NCI-H2227 (cell line): Measurements from ENCODE around the gene UBXN2A.
"Not testable (repeated sequence)": the region's sequence is repeated elsewhere in the genome, so short reads cannot be mapped to it uniquely, and the experiment has no call there.

Experiments used
- DNase-seq: peaks from one replicate; lab custom pipeline; 2025; ENCODE audit not compliant: unreplicated experiment; lab: John Stamatoyannopoulos, UW

The UBXN2A gene

DNA sequence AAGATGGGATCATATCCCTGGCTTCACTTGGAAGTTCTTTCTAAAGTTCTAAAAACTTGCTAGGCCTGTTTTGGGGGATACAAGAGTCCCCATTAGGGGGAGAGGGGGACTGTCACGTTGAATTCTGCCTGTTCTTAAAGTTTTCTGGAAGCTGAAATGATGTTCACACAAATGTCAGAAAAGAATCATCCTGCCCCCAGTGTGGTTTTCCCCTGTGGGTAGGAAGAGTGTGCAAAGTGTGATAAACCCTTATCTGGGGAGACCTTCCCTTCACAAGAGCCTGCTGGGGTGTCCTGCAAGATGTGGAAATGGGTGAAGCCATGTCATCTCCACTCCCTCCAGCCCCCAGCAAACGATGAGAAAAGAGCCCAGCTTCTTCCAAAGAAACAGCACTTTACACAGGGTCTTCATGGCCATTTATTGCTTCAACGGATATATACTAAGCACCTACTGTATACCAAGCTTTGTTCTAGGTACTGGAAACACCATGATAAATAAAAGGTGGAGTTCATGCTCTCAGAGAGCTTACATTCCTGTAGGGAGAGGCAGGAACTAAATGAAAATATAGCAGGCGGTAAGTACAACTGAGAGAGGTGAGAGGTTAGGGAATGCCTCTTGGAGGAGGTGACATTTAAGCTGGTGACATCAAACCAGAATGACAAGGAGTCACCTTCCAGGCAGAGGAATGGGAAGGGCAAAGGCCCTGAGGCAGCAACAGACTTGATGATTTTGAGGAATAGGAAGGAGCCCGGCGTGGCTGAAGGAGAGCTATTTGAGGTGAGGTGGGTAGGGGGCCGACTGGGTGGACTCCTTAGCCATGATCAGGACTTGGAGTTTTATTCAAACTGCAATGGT is 71.2 kb downstream of the UBXN2A start:
- no peak for DNase-seq

DNA sequence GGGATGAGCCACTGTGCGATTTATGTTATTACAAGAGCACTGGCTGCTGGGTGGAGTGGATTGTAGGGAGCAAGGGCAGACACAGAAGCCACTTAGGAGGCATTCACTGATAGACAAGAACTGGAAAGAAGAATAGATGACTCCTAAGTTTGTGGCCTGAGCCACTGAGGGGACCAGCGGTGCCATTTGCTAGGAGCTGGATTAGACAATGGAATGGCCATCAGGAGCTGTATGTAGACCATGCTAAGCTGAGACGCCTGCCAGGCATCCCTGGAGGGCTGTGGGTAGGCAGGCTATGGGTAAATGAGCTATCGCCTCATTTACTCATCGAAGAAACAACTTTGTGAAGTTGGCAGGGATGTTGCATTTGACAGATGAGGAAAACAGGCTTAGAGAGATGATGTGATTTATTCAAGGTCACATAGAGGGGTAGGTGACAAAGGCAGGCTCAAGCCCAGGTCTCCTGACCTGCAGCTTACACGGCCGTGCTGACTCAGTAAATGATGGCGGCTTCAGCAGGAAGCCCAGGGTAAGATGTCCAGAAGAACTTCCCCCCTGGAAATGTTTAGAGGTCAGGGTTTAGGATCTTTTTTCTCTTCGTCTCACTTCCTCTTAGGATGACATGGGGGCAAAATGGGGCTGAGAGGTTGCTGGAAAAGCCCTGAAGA is 72.4 kb downstream of the UBXN2A start:
- no peak for DNase-seq

DNA sequence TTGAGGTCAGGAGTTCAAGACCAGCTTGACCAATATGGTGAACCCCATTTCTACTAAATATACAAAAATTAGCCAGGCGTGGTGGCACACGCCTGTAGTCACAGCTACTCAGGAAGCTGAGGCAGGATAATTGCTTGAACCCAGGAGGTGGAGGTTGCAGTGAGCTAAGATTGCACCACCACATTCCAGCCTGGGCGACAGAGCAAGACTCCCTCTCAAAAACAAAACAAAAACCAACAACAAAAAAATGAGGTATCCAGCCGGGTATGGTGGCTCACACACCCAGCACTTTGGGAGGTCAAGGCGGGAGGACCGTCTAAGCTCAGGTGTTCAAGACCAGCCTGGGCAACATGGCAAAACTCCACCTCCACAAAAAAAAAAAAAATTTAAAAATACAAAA is 74.6 kb downstream of the UBXN2A start:
- not testable (repeated sequence) for DNase-seq

DNA sequence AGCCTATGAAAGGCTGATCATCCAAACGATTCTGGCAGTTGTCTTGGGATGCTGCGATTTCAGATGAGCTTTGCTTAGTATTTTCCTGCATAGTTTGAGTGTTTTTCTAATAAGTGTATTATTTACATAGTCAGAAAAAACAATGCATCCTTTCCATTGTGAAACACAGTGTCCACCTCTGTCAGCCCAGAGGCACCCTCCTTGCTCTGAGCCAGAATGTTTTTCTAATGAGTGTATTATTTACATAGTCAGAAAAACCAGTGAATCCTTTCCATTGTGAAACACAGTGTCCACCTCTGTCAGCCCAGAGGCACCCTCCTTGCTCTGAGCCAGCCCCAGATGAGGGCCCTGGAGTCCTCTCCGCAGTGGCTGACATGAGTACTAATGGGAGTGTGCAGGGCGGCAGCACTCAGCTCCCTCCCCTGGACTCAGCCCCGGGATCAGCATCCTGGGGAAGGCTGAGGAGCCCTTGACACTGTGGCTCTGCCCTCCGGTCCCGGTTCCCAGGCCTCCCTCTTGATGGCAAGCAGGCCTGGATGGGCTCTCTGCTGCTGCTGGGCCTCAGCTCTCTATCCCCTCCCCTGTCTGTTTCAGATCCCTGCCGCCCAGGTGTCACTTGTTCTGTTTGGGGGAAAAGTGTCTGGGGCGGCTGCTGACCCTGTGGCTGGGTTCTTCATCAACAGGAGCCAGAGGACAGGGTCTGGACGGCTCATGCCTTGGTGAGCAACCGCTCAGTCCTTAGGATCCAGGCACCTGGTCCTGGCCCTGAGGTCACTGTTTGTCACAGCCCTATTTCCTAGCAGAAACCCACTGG is 75.5 kb downstream of the UBXN2A start:
- DNase-seq = no peak

DNA sequence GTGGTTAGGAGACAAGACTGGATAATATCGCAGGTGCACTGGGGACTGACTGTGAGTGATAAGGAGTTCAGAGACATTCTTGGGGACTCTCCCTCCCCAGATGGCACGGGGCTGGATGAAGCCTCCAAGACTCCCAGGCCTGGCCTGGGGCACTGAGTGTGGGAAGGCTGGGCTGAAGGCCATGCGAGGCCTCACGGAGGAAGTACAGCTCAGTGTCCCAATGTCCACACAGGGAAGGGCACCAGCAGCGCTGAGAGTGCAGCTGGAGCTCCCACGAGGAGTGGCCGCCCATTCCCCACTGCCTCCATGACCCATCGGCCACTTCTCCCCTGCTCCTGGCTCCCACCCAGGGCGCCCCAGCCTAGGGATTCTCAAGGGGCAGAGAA is 76.1 kb downstream of the UBXN2A start:
- no peak for DNase-seq

DNA sequence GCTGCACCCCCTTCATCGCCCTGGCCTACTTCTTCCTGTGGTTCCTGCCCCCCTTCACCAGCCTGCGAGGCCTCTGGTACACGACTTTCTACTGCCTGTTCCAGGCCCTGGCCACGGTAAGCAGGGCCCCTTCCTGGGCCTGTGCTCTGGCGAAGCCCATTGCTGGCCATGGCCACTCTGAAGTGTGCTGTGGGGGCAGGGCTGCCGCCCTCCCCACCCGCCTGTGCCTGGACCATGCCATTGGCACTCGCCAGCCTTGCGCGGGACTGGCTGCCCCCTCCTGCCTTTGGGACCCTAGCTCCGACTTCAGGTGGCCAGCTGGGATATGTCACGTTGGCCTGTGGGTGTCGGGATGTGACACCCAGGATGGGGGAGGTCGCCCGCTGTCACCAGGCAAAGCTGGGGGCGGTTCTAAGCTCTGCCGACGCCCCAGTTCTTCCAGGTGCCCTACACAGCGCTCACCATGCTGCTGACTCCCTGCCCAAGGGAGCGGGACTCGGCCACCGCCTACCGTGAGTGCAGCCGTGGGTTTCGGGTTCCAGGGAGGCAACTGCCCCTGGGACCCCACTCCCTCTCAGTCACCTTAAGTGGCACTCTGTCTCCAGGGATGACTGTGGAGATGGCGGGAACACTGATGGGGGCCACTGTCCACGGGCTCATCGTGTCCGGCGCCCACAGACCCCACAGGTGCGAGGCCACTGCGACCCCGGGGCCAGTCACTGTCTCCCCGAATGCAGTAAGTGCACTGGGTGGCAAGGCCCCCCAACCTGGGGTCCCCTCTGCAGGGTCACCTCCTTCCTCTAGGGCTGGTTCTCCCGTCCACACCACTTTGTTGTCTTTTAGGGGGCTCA is 76.8 kb downstream of the UBXN2A start:
- DNase-seq = no peak

DNA sequence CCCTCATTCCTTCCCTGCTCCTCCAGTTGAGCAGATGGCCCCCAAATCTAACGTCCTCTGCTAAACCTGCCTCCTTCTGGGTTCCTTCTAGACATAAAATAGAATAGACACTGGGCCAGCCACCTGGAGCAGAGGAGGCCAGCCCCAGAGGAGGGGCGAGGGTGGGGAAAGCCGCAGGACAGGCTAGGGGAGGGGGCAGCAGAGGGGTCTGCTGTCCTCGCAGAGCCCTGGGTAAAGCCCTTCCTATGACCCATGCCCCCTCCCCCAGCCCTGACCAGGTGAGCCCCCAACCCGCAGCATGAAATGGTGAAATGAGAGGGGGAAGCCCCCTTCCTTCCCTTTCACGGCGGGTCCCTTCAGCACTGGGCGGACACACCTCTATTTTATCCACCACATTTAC is 77.4 kb downstream of the UBXN2A start:
- no peak for DNase-seq

DNA sequence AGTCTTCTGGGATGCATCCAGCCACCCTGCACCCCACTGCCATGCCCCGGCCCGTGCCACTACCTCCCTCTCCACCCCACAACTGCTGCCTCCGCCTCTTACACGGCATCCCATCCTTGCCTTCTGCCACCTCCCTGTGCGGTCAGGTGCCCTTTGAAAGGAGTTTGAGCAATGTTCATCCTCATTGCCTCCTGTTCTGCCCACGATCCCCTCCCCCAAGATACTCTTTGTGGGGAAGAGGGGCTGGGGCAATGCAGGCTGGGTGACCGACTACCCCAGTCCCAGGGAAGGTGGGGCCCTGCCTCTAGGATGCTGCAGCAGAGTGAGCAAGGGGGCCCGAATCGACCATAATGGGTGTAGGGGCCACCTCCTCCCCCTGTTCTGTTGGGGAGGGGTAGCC is 78.0 kb downstream of the UBXN2A start:
- DNase-seq = no peak

DNA sequence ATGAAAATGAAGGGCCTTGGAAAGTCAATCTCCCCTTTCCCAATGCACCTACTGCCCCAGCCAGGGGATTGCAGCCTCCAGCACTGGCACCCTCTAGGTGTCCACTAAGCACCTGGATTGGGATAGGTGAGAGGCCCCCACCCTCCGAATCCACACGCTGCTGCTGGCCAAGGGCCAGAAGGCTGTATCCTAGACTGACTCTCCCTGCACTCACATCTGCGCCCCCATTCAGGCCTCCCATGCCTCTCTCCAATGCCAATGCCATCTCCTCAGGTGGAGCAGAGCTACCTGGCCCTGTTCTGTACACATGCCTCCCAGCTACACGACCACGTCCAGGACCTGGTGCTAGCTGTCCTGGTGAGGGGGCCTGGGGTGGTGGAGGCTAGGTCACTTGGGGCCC is 79.5 kb downstream of the UBXN2A start:
- DNase-seq = no peak

DNA sequence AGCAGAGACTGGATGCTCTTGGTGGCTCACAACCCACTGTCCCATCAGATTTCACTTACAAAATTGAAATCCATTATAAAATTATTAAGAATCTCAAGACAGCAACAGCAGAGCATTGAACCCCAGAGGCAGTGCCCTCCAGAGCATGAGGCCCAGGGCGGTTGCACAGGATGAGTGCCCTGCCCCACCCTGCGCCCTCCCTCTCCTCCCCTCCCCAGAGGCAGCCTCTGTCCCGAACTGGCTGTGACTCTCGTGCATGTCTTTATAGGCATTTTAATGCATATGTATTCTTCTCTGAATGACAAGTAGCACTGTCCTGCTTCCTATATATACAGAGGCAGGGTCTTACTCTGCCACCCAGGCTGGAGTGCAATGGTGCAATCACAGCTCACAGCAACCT is 80.0 kb downstream of the UBXN2A start:
- no peak for DNase-seq

DNA sequence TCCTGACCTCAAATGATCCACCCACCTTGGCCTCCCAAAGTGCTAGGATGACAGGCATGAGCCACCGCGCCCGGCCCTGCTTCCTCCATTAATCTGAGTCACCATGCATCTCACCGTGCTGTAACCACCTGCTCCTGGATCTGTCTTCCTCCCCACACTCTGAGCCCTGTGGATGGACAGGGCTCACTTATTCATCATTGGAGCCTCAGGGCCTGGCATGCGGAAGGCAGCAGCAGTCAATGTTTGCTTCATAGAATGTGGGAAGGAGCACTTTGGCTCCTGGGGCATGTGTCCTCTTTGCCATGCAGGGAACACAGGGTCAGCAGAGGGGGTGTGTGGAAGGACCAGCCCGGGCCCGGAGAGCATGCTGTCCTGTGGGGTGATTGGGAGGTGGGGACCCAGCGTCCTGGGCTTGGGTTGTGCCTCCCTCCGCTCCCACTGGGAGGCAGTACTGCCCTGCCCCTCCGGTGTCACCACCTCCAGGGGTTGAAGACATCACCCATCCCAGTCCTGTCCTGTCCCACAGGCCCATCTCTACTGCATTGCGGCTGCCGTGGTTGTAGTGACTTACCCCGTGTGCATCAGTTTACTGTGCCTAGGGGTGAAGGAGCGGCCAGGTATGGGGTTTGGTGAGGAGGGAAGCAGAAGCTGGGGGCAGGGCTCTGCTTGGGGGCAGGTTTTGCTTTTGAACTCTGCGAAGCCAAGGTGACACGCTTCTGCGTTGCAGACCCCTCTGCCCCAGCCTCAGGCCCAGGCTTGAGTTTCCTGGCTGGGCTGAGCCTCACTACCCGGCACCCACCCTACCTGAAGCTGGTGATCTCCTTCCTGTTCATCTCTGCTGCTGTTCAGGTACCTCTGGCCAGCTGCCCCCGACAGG is 81.1 kb downstream of the UBXN2A start:
- no peak for DNase-seq

DNA sequence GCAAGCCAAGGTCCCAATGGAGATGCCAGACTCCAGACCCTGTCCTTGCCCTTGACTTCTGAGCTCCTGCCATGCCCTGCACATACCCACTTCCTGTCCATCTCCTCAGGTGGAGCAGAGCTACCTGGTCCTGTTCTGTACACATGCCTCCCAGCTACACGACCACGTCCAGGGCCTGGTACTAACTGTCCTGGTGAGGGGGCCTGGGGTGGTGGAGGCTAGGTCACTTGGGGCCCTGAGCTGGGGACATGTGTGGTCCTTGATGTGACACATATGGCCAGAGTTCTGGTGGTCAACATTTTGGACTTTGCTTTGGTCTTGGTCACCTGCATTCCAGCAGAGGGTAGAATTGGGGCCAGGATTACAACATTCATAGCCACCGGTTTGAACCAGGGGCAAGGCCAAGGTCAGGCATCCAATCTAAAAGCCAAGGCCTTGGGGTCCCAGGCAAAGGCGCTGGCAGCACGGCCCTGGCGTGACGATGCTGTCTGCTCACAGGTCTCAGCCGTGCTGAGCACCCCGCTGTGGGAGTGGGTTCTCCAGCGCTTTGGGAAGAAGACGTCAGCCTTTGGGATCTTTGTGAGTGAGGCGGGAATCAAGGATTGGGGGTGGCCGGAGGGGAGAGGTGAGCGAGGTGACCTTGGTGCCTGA is 82.2 kb downstream of the UBXN2A start:
- no peak for DNase-seq

DNA sequence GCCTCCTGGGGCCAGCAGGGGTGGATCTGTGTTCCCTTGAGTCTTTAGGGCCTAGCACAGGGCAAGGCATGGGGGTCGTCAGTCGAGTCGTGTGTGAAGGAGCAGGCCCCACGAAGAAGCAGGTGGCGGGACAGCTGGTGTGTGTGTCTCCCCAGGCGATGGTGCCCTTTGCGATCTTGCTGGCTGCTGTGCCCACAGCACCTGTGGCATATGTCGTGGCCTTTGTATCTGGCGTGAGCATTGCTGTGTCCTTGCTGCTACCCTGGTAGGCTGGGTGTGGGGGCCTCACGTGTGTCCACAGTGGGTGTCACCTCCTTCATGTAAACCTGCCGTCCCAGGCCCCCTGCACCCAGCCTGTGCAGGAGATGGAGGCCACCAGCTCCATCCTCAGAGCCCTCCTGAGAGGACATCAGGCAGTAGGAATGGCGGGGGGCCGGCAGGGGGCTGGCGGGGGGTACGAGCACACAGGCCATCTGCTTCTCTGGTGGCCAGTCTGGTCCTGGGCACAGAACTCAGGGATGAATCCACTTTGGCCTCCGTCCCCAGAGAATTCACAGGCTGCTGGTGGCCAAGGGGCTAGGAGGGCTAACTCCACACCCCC is 82.8 kb downstream of the UBXN2A start:
- no peak for DNase-seq

DNA sequence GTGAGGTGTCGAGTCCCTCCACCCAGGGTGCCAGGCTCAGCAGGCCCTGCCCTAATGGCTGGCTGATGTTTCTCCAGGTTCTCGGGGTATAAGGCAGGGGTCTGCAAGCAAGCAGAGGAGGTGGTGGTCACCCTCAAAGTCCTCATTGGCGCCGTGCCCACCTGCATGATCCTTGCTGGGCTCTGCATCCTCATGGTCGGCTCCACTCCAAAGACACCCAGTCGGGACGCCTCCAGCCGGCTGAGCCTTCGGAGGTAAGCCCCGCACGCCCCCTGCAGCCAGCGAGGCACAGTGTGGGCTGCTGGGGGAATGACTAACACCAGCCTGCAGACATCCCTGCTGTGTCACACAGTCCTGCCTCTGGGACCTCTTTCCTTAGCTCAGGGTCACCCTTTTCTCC is 83.8 kb downstream of the UBXN2A start:
- DNase-seq = no peak

DNA sequence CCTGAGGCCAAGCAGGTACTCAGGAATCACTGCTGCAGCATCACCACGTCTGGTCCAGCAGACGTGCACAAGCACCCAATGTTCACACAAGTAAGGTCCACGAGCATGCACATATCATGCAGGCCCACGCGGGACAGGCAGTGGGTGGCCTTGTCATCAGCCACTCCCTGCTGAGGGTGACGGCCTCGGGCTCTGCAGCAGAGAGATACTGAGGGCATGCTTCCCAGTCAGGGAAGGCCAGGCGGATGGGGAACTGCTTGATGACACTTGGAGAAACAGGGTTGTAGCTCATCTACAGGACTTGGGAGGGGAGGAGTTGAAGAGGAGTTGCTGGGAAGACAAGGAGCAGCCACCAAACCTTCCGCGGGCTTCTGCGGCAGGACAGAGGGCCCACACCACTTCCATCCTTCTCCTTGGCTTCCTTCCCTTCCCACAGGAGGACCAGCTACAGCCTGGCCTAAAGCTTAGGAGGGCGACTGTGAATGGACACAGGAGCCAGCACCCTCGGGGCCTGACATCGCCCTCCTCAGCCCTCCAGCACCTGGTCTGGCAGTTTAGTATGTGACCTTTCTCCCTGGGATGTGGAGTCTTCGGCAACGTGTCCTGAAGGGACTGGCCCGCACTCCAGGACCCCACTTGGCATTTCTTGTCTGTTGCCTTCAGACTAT is 84.9 kb downstream of the UBXN2A start:
- no peak for DNase-seq

DNA sequence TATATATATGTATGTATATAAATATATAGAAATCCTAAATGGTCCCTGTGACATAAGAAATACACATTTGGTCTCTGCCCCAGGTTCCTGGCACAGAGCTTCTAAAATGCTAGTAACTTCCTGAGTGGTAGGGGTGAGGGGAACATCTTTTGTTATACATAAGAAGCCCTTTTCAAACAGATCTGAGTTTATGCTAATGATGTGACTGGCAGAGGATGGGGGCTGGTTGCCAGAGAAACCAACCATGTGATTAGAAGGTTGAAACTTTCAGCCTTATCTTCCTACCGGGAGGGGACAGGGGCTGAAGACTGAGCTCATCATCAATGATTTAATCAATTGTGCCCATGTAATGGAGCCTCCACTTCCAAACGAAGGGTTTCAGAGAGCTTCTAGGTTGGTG is 86.0 kb downstream of the UBXN2A start:
- DNase-seq = no peak

DNA sequence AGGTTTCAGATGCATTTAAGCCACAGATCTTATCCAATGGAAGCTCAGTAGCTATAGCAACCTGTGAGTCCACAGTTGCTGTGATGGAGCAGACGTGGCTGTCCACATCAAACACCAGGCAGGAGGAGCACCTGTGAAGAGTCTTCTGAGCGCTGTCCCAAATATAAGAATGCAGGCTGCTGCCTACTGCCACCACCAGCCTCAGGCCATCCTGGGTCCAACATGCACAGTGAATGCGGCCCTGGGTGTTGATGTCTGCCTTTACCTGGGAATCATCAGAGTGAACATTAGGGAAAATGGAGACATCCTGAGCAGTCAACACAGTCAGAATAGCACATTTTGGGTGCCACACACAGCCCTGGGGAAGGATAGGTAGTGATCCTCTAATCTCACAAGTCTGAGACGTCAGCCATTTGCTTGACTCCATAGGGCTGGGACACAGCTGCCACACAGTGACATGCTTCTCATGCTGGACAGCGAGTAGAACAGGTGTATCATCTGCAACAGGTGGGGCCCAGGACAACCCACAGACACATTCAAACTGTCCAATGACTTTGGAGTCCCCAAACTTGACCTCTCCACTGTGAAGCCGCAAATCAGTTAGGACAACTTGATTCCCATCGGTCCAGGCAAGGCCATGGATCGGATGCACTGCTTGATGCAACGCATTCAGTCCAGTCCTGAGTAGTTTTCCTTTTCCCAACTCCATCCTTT is 98.7 kb downstream of the UBXN2A start:
- DNase-seq = no peak

DNA sequence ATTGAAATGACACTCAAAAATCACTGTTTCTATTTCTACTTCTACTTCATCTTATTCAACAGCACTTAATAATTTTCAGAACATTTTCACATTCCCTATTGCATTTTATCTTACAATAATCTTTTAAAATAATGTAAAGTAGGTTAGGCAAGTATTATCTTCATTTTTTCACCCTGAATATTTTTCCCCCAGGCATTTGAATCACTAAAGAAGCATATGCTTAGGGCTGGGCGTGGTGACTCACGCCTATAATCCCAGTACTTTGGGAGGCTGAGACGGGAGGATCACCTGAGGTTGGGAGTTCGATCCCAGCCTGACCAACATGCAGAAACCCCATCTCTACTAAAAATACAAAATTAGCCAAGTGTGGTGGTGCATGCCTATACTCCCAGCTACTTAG is 100.2 kb downstream of the UBXN2A start:
- DNase-seq = no peak
